ENCODE data around the gene TUSC2.
"Not testable (repeated sequence)": the region's sequence is repeated elsewhere in the genome, so short reads cannot be mapped to it uniquely, and the experiment has no call there.

TUSC2 gene

DNA sequence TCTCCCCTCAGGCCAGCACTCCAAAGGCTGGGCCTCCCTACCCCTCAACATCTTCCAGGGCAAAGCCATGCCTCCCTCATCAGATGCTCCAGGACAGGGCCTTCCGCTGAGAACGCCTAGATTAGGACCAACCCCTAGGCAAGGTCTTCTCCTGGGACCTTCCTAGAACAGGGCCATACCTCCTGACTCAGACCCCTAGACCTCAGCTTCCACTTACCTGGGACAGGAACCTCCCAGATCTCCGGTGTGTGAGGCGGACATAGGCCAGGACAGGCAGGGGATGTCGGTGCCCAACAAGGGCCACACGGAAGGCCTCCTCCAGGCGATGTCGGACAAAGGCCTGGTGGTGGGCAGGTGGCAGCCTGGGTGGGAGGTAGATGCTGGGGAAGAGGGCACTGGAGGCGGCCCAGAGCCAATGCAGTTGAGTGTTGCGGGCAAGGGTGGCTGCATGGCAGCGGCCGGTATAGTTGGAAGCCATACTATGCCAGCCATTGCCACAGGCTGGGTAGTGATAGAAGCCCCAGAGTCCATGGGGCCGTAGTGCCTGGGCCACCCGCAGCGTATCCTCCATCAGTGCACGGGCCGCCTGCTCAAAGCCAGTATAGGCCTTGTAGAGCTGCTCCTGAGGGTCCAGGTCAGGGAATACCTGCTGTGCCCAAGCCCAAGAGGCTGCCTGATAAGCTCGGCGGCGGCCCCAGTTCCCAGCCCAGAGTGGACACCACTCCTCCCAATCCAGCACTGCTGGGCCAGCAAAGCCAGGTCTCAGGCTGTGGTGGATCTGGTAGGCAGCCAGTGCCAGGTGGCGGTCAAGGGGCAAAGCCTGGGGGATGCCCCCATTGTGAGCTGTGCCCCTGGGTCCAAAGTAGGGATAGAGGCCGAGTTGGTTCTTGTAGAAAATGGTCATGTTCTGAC is 33.3 kb downstream of the TUSC2 start:
- Mint-ChIP-seq H3K4me1 (ENCODE audit: low read depth) (peaks cover 28% of the 10 kb centered on the region), H3K36me3 (ENCODE audit: low read depth) (peaks cover 29% of the 10 kb centered on the region), H3K27me3 (no peaks in the 10 kb centered on the region), H3K27ac (peak overlapping the region; percentile 22), H3K9me3 (no peaks in the 10 kb centered on the region), H3K4me3 (no peak overlapping the region)
- intact Hi-C loops (cut with micrococcal nuclease): no loop called here

DNA sequence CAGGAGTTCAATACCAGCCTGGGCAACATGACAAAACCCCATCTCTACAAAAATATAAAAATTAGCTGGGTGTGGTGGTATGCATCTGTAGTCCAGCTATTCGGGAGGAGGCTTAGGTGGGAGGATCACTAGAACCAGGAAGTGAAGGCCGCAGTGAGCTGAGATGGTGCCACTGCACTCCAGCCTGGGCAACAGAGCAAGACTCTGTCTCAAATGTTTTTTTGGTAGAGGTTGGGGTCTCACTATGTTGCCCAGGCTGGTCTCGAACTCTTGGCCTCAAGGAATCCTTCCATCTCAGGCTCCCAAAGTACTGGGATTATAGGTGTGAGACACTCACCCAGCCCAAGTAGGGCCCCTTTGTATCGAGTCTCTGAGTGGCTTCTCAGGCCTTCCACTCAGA is 33.9 kb downstream of the TUSC2 start:
- Mint-ChIP-seq H3K36me3 (ENCODE audit: low read depth) (peaks cover 33% of the 10 kb centered on the region), H3K27ac (peak overlapping the region; percentile 22), H3K27me3 (no peaks in the 10 kb centered on the region), H3K4me1 (ENCODE audit: low read depth) (peaks cover 28% of the 10 kb centered on the region), H3K9me3 (no peaks in the 10 kb centered on the region), H3K4me3 (no peak overlapping the region)
- intact Hi-C loops (cut with micrococcal nuclease): no loop called here

DNA sequence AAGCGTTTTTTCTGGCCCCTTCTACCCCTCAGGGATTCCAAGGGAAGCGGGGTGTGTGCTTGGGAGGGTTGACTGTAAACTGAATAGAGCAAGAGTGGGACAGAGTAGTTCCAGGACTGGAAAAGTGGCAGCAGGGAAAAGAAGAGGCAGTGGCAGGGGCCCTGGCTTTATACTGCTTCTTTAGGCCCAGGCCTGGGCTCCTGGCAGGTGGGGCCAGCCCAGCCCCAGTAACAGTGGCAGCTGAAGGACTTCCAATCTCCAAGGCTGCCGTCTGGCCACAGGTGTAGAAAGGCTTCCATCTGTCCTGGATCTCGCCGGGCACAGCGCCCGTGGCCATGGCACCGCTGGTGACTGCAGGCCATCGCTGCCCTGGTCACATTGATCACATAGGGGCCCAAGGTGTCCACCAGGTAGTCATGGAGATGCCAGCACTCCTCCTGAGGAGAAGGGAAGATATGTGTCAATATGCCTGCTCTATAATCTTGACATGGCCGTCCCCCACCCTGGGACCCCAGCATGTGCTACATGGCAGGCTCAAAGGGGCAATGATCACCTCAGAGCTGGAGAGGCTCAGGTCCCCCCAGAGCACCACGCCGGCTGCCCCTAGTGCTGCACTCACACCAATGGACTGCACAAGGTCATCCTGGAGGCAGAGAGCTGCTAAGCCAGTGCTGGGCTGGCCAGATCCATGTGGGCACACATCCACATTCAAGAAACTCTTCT is 34.8 kb downstream of the TUSC2 start:
- intact Hi-C loops (cut with micrococcal nuclease): no loop called here
- peaks cover 26% of the 10 kb centered on the region for H3K4me1 Mint-ChIP-seq (ENCODE audit: low read depth)
- H3K27ac Mint-ChIP-seq: peak overlapping the region; percentile 80
- H3K9me3 Mint-ChIP-seq: no peaks in the 10 kb centered on the region
- no peak overlapping the region for H3K4me3 Mint-ChIP-seq
- H3K27me3 Mint-ChIP-seq: no peaks in the 10 kb centered on the region
- peaks cover 37% of the 10 kb centered on the region for H3K36me3 Mint-ChIP-seq (ENCODE audit: low read depth)

DNA sequence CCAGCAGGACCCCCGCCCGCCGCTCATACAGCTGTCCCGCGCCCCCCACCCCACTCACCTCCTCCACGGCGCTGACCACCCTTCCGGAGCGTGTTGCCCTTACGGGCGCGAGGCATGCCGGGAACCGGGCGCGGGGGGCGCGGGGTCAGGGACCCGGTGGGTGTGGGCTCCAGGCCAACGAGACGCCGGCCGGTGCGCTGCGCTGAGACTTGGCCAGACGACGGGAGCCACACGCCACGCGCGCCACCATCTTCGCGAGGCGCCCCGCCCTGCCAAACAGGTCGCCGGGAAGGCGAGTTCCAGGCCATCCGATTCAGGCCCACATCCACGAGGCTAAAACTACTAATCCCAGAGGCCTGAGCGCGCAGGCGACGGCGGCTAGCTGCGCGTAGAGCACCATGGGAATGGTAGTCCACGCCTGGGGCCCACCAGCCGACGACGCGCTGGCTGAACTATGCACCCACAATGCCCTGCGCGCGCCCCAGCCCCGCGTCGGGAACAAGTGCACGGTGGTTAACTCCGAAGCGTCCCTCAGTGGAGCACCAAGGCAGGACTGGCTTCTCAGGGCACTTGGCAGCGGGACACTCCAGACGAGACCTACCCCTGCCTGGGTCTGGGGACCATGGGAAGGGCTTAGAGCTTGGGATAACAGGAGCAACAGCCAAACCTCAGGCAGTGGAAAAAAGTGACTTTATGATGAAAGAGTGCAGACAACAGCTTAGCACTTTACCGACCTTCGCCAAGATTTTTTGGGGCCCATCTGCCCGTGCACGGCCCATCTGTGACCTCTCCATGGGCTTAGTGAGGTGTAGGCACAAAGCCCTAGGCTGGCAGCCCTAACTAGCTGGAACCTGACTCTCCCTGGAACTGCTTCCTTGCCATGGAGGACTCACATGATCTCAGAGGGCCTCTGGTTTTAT is 35.6 kb downstream of the TUSC2 start, which contains the start of gene IFRD2:
Gene IFRD2 (minus strand): TSS at position 271 of the 920 bp plus-strand sequence. CDS start 155 bp downstream, at position 116.
- no peaks in the 10 kb centered on the region for H3K9me3 Mint-ChIP-seq
- peaks cover 44% of the 10 kb centered on the region for H3K36me3 Mint-ChIP-seq (ENCODE audit: low read depth)
- peak within 1 kb of the TSS; percentile 76 for H3K4me3 Mint-ChIP-seq
- peaks cover 18% of the 10 kb centered on the region for H3K4me1 Mint-ChIP-seq (ENCODE audit: low read depth)
- H3K27ac Mint-ChIP-seq: peak within 1 kb of the TSS; percentile 80
- H3K27me3 Mint-ChIP-seq: no peaks in the 10 kb centered on the region
- intact Hi-C loops (cut with micrococcal nuclease): loop anchor here (1.0 kb wide), 1 partner anchor 45 kb away; no protein-coding TSS in a partner anchor

DNA sequence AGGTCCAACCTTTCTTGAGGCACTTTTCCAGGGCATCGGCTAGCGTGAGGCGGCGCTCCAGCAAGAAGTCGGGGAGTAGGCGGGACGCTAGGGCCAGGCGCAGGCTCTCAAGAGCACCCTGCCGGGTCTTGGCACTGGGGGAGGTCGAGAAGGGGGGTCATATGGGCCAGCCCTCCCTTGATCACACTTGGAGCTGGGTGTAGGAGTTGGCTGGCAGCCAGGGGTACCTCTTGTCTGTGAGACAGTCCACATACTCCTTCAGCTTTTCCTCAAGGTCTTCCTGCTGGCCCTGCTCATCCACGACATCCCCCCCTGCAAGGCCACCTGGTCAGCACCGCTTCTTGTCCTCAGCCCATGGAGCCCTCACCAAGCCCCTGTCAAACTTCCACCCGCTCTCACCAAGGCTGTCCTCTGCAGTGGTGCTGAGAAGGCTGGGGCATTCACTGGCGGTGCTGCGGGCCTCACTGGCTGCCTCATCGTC is 37.8 kb downstream of the TUSC2 start:
- H3K4me1 Mint-ChIP-seq (ENCODE audit: low read depth): peaks cover 23% of the 10 kb centered on the region
- H3K27ac Mint-ChIP-seq: no peak overlapping the region
- intact Hi-C loops (cut with micrococcal nuclease): no loop called here
- no peaks in the 10 kb centered on the region for H3K9me3 Mint-ChIP-seq
- H3K36me3 Mint-ChIP-seq (ENCODE audit: low read depth): peaks cover 45% of the 10 kb centered on the region
- H3K4me3 Mint-ChIP-seq: no peak overlapping the region
- no peaks in the 10 kb centered on the region for H3K27me3 Mint-ChIP-seq

DNA sequence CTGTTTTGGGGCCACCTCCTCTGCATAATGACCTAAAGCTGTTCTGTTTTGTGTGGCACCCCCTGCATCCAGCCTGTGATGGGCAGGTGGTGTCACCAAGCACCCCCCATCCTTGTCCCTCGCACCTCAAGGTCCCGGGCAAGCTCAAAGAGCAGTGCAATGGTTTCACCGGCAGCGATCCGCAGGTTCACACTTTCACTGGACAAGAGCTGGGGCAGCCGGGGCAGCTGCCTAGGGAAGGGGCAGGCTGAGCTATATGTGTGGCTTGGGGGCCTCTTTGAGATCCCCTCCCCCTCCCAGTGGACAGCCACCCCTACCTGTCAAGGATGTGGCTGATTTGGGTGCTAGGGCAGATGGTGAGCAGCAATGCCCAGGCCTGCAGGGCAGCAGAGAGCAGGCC is 38.9 kb downstream of the TUSC2 start:
- intact Hi-C loops (cut with micrococcal nuclease): no loop called here
- H3K27ac Mint-ChIP-seq: no peak overlapping the region

DNA sequence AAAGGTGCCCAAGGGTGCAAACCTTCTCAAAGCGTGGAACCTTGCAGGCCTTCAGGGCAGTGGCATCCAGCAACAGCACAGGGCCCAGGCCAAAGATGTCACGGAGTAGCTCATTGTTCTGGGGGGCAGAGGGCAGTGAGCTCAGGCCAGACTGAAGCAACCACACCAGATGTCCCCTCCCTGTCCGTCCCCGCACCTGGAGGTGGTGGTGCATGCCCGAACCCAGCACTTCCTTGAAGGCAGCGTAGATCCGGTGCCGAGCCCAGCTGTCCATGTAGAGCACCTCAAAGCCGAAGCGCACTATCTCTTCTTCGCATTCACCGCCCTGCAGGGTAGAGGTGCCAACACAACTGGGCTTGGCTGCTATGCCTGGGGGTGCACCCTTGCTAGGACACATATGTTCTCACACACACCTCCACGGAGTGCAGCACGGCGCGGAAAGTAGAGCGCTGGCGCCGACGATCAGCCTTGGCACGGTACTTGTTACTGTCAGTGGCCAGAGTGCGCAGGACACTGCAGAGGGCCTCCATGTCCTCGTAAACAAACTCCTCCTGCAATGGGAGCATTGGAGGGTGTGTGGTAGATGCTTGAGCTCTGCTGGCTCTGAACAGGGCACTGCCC is 39.5 kb downstream of the TUSC2 start:
- Mint-ChIP-seq H3K27ac (no peak overlapping the region), H3K4me3 (no peak overlapping the region), H3K36me3 (ENCODE audit: low read depth) (peaks cover 45% of the 10 kb centered on the region), H3K9me3 (no peaks in the 10 kb centered on the region), H3K27me3 (no peaks in the 10 kb centered on the region), H3K4me1 (ENCODE audit: low read depth) (peaks cover 23% of the 10 kb centered on the region)
- intact Hi-C loops (cut with micrococcal nuclease): no loop called here

More for the DNA sequence above, 38.9 kb downstream of the TUSC2 start:
- Mint-ChIP-seq H3K4me3 (no peak overlapping the region), H3K4me1 (ENCODE audit: low read depth) (peaks cover 23% of the 10 kb centered on the region), H3K36me3 (ENCODE audit: low read depth) (peaks cover 45% of the 10 kb centered on the region), H3K27me3 (no peaks in the 10 kb centered on the region), H3K9me3 (no peaks in the 10 kb centered on the region)

DNA sequence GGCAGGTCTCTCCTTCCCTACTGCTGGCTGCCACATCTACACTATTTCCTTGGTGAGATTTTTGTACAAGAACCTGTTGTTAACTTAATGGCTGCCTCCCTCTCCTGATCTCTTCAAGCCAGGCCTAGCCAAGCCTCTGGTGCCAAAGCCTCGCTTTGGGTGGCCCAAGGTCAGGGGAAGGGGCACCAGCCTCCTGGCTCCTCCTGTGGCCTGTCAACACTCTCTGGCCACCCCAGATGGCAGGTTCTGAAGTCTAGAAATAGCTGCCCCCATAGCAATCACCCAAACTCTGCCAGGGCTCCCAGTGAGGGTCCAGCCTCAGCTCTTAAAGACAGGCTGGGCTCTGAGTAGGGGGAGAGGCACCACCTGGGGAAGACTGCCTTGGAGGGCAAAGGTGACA is 40.8 kb downstream of the TUSC2 start:
- no peak overlapping the region for H3K27ac Mint-ChIP-seq
- H3K27me3 Mint-ChIP-seq: no peaks in the 10 kb centered on the region
- peaks cover 13% of the 10 kb centered on the region for H3K4me1 Mint-ChIP-seq (ENCODE audit: low read depth)
- no peaks in the 10 kb centered on the region for H3K9me3 Mint-ChIP-seq
- peaks cover 45% of the 10 kb centered on the region for H3K36me3 Mint-ChIP-seq (ENCODE audit: low read depth)
- H3K4me3 Mint-ChIP-seq: no peak overlapping the region
- intact Hi-C loops (cut with micrococcal nuclease): no loop called here

DNA sequence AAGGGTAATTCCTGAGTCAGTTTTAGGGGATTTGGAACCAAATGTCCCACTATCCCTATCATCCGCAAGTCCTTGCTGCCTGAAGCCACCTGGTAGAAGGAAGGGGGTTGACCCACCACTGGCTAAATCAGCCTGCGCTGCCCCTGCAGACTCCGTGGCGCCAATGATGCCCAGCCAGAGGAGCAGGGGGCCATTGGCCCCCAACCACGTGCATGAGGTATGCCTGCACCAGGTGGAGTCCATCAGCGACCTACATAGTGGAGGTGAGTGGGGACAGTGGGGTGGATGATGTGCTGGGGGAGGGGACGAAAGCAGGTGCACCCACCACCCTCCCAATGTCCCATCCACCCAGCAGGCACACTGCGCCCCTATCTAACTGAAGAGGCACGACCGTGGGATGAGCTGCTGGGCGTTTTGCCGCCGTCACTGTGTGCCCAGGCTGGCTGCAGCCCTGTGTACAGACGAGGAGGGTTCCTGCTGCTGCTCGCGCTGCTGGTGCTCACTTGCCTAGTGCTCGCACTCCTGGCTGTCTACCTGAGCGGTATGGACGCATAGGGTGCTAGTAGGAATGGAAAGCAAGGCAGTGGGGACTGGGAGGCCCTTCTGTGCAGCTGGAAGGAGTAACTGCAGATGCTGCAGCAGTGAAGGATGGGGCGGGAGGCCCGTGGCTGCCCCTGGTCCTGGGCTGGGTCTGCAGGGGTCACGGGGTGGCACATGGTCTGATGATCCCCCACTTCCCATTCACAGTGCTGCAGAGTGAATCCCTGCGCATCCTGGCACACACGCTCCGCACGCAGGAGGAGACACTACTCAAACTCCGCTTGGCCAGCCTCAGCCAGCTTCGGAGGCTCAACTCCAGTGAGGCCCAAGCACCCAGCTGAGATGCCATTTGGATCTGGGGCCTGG is 41.4 kb downstream of the TUSC2 start:
- intact Hi-C loops (cut with micrococcal nuclease): no loop called here
- H3K9me3 Mint-ChIP-seq: no peaks in the 10 kb centered on the region
- peaks cover 1% of the 10 kb centered on the region for H3K27me3 Mint-ChIP-seq
- H3K4me1 Mint-ChIP-seq (ENCODE audit: low read depth): peaks cover 12% of the 10 kb centered on the region
- H3K27ac Mint-ChIP-seq: no peak overlapping the region
- no peak overlapping the region for H3K4me3 Mint-ChIP-seq
- peaks cover 45% of the 10 kb centered on the region for H3K36me3 Mint-ChIP-seq (ENCODE audit: low read depth)

DNA sequence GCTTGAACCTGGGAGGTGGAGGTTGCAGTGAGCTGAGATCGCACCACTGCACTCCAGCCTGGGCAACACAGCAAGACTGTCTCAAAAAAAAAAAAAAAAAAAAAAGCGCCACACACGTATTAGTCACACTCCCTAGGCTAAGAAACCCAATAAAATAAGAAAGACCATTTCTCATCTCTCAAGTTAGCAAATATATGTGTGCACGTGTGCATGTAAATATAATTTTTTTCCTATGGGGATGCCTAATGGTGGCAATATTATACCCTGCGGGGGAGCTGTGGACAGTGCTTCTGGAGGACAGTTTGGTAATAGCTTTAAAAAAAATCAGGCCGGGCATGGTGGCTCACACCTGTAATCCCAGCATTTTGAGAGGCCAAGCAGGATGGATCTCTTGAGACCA is 43.9 kb downstream of the TUSC2 start:
- H3K27me3 Mint-ChIP-seq; H3K4me1 Mint-ChIP-seq (ENCODE audit: low read depth); intact Hi-C loops (cut with micrococcal nuclease); H3K9me3 Mint-ChIP-seq; H3K4me3 Mint-ChIP-seq; H3K27ac Mint-ChIP-seq: not testable (repeated sequence)
- peaks cover 29% of the 10 kb centered on the region for H3K36me3 Mint-ChIP-seq (ENCODE audit: low read depth)

DNA sequence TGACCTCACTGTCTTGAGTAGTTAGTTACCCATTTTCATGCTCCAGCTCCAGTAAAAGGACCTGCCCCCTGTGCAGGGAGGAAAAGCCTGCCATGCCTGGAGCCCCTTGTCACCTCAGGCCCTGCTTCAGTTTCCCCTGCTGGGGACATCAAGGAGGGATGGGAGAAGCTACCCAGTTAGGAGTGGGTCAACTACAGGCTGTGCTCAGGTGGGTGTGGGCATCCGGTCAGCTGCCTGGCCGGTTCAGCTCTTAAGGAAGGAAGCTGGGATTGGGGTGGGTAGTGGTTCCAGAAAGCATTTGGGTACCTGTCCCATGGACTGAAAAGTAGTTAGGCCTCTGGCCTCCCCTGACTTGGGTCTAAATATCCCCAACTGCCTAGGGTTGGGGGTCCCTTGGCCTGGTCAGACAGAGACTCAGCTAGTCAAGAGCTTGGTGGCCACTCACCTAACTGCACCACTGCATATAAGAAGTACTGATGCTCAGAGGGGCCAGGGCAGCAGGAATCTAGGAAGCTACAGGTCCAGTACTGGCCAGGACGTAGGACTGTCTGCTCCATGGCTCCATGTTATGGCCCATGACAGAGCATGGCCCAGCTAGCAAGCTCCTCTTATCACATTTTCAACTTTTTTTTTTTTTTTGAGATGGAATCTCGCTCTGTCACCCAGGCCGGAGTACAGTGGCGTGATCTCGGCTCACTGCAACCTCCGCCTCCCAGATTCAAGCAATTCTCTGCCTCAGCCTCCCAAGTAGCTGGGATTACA is 48.6 kb downstream of the TUSC2 start:
- no peak overlapping the region for H3K4me3 Mint-ChIP-seq
- H3K4me1 Mint-ChIP-seq (ENCODE audit: low read depth): peaks cover 15% of the 10 kb centered on the region
- H3K27ac Mint-ChIP-seq: no peak overlapping the region
- H3K36me3 Mint-ChIP-seq (ENCODE audit: low read depth): no peaks in the 10 kb centered on the region
- H3K27me3 Mint-ChIP-seq: peaks cover 52% of the 10 kb centered on the region
- intact Hi-C loops (cut with micrococcal nuclease): no loop called here
- no peaks in the 10 kb centered on the region for H3K9me3 Mint-ChIP-seq

DNA sequence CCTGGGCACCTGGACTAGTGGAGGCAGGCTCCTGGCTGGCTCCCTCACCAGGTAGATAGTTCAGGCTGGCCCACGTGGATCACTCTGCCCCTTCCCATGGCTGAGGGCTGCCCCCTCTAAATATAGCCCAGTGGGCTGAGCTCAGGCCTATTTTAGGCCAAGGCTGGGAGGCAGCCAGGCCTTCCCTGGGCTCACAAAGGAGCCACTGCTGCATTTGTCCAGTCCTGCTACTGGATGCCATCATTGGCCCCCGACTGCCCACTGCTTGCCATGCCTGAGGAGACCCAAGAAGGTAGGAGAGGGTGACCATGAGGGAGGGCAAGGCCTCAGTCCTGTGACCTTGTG is 49.2 kb downstream of the TUSC2 start, which contains the start of gene LSMEM2:
Gene LSMEM2 (plus strand): TSS at position 208 of the 345 bp plus-strand sequence. CDS start 27 bp downstream, at position 235.
- Mint-ChIP-seq H3K4me1 (ENCODE audit: low read depth) (peaks cover 21% of the 10 kb centered on the region), H3K27ac (no peak within 1 kb of the TSS), H3K9me3 (no peaks in the 10 kb centered on the region), H3K4me3 (no peak within 1 kb of the TSS), H3K27me3 (peaks cover 57% of the 10 kb centered on the region), H3K36me3 (ENCODE audit: low read depth) (no peaks in the 10 kb centered on the region)
- intact Hi-C loops (cut with micrococcal nuclease): no loop called here
